ENCODE results near the gene SYNGR4.
A peak's percentile ranks its signal among the peaks of the same experiment; 100 is the strongest.

Gene SYNGR4

DNA sequence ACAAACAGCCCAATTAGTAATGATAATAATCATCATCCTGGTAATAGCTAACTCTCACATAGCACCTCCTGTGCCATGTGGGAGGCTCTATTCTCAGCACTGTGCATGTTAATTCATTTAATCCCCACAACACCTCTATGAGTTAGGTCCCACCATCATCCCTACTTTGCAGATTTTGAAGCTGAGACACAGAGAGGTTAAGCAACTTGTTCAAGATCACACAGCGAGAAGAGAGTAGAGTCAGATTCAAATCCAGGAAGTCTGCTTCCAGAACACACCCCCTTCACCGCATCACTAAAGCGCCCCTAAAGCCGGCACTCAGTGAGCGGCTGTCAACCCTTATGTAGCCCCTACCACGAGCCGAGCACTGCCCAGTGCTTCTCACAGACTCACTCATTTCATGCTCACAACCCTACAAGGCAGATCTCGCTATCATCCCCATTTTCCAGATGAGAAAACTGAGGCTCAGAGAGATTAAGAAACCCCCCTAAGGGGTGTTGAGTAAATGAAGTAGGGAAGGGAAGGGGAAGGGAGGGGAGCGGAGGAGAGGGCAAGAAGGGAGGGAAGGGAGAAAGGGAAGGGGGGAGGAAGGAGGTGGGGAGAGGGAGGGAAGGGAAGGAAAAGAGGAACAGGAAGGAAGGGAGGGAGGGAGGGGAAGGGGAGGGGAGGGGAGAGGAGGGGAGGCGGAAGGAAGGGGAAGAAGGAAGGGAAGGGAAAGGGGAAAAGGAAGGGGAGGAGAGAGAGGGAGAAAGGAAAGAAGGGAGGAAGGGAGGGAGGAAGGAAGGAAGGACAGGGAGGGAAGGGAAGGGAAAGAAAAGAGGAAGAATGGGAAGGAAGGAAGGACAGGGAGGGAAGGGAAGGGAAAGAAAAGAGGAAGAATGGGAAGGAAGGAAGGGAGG, 22.4 kb upstream of the SYNGR4 start:
- no peak for DNase-seq (ENCODE audit: low read depth, low spot score)

DNA sequence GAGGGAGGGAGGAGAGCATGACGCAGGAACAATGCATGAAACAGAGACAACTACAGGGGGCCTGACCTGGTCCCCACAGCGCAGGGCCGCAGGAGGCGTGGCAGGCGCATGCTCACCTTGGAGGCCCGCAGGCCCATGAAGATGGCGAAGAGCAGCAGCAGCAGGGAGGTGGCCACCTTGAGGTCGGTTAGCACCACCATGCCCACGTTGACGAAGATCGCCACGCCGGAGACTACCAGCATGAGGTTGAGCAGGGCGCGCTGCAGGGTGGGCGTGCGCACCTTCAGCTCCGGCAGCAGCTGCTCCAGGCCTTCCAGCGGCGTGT, 21.8 kb upstream of the SYNGR4 start:
- DNase-seq (ENCODE audit: low read depth, low spot score), result no peak

DNA sequence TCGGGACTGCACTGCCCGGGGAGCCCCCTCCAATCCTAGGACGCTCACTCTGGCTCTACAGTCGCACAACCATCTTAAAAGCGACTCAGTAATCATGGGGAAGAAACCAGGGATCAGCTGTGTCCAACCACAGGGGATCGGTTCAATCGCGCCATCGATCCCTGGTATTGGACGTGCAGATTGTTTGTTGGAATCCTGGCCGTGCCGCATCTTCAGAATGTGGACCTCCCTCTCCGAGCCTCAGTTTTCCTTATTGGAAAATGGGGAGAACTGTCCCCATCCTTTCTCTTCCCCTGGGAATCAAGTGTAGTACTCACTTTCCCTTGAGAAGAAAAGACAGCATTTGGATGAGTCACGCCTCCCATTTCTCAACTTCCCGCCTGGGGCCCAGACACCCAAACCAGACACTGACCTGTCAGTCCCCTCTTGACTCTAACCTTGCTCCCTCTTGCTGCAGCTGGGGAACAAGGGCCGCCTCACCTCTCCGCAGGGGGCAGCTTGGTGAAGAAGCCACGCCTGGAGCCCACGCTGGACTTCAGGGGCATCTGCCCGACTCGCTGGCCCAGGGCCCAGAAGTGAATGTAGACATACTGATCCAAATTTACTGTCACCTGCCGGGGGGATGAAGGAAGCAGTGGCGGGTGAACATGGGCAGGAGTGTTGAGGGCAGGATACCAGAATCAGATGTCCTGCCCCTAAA, 21.2 kb upstream of the SYNGR4 start:
- no peak for DNase-seq (ENCODE audit: low read depth, low spot score)

DNA sequence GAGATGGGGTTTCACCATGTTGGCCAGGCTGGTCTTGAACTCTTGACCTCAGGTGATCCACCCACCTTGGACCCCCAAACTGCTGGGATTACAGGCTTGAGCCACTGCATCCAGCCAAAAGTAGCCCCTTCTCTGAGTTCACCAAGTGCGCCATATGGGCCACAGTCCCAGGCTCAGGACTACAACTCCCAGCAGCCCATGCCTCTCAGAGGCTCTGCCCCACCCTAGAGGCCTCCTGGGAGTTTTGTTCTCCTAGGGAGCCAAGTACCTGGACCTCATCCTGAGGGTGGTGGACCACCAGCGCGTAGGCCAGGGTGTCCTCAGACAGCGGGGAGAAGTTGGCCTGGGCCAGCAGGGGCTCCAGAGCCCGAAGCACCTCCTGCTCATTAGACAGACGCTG, 19.3 kb upstream of the SYNGR4 start:
- DNase-seq (ENCODE audit: low read depth, low spot score), result no peak

DNA sequence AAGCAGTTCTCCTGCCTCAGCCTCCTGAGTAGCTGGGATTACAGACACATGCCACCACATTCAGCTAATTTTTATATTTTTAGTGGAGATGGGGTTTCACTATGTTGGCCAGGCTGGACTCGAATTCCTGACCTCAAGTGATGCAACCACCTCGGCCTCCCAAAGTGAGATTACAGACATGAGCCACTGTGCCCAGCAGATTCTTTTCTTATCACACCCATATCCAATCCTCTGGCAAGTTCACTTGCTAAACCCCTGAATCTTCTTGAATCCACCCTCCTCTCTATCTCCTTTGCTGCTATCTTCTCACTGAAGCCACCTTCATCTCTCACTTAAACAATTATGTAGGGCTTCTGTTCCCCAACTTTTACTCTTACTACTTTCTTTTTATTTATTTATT, 18.0 kb upstream of the SYNGR4 start:
- no peak for DNase-seq (ENCODE audit: low read depth, low spot score)

DNA sequence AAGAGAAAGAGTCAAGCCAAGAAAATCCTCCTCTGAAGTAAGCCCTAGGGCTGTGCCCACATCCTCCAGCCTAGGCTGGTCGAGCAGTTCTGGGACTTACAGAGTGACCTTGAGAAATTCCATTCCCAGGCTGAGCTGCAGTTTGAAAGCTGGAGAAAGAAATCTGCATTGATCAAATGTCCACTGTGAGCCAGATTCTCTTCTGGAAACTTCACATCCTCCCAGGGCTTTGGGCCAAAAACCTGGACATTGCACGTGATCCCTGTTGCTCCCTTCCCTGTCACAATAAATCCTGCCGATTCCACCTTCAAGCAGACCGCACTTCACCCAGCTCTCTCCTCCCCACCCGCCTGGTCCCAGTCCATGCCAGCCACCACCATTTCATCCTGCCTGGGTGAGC, 16.1 kb upstream of the SYNGR4 start:
- no peak for DNase-seq (ENCODE audit: low read depth, low spot score)

DNA sequence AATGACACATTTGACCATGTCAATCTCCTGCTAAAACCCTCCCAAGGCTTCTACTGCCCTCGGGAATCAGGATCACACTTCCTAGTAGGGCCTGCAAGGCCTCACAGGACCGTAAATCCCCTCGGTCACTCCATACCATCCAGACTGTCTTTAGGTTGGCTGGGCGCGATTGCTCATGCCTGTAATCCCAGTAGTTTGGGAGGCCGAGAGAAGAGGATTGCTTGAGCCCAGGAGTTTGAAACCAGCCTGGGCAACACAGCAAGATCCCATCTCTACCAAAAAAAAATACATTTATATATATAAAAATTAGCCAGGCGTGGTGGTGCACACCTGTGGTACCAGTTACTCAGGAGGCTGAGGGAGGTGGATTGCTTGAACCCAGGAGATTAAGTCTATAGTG, 15.4 kb upstream of the SYNGR4 start:
- no peak for DNase-seq (ENCODE audit: low read depth, low spot score)

DNA sequence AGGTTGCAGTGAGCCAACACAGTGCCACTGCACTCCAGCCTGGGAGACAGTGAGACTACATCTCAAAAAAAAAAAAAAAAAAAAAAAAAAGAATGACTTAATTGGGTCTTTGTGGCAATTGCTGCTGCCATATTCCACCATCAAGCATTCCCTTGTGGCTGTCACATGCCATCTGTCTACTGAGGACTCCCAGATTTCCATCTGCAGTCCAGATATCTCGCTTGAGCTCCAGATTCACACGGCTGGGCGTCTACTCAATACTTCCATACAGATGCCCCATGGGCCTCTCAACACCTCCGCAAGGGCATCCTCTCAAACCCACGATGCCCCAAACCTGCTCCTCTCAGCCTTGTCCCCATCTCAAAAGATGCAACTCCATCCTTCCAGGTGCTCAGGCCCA, 13.3 kb upstream of the SYNGR4 start:
- DNase-seq (ENCODE audit: low read depth, low spot score), result no peak

DNA sequence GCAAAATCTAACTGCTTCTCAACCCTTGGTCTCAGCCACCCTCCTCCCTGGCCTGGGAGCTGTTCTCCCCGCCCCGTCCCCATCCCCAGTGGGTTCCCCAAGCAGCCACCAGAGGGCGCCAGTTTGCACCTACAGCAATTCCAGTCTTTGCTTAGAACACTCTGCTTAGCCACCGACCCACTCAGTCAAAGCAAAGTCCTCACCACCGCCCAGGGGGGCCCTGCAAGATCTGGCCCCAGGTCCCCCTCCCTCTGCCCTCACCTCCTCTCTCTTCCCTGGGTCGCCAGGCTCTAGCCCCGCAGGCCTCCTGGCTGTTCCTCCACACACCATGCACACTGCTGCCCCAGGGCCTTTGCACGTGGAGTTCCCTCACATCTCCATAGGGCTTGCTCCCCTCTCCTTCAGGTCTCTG, 12.8 kb upstream of the SYNGR4 start:
- DNase-seq (ENCODE audit: low read depth, low spot score), result peak; percentile 71

DNA sequence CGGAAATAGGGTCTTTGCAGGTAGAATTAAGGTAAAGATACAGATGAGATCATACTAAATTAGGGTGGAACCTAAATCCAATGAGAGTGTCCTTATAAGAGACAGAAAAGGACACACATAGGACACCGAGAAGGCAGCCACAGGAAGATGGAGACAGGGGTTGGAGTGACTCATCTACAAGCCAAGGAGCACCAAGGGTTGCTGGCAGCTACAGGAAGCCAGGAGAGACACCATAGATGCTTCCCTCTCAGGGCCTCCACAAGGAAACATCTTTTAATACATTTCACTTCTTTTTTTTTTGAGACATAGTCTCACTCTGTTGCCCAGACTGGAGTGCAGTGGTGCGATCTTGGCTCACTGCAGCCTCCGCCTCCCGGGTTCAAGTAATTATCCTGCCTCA, 10.5 kb upstream of the SYNGR4 start:
- DNase-seq (ENCODE audit: low read depth, low spot score), result no peak

DNA sequence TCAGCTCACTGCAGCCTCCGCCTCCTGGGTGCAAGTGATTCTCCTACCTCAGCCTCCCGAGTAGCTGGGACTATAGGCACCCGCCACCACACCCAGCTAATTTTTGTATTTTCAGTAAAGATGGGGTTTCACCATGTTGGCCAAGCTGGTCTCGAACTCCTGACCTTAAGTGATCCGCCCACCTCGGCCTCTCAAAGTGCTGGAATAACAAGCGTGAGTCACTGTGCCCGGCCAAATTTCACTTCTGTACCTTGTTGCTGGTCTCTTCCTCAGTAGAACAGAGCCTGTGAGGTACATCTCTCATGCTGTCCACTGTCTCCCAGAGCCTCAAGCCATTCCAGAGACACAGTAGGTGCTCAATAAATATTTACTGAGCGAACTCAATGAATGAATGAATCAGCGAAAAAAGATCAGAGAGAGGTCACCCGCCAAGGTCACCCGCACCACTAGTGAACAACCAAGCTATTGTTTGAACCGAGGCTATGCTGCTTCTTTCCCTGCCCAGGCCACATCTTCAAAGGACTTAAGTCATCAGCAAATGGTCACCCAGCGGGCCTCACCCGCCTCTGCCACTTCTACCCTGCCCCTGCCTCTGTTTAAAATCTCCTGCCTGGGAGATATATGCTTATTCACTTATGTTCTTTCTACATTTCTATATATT, 9.7 kb upstream of the SYNGR4 start:
- peak; percentile 35 for DNase-seq (ENCODE audit: low read depth, low spot score)

DNA sequence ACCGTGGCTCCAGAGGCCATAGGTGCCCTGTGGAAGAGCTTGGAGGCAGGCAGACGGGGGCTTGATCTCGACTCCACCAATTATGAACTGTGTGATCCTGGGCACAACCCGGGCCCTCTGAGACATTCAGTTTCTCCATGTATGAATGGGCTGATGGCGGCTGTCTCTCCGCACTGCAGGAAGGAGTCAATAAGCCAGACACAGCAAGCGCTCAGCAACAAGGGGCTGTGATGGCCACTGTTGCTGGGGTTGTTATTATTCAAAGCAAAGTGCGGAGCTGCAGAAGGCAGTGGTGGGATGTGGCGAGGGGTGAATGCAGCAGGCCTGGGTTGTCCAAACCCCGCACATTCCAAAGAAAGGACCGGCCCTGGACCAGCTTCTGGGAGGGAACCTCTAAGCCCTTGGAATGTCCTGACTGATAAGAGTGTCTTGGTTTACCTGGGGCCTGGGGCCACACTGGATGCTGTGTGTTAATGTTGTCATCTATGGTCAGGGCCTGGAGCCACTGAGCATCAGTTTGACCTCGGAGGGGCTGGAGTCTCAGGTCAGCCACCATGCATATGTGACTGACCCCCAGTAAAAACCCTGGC, 8.7 kb upstream of the SYNGR4 start:
- no peak for DNase-seq (ENCODE audit: low read depth, low spot score)

DNA sequence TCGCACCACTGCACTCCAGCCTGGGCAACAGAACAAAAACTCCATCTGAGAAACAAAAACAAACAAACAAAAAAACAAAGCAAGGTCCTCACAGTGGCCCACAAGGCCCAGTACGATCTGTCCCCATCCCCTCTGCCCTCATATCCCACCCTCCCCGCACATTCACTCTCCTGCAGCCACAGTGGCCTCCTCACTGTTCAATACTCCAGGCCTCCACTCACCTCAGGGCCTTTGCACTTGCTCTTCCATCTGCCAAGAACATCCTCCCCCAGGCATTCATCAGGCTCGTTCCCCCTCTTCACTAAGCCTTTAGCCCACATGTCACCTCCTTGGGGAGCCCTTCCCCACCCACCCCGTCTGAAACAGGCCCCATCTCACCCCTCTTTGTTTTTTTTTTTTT, 5.0 kb upstream of the SYNGR4 start:
- DNase-seq (ENCODE audit: low read depth, low spot score), result no peak

DNA sequence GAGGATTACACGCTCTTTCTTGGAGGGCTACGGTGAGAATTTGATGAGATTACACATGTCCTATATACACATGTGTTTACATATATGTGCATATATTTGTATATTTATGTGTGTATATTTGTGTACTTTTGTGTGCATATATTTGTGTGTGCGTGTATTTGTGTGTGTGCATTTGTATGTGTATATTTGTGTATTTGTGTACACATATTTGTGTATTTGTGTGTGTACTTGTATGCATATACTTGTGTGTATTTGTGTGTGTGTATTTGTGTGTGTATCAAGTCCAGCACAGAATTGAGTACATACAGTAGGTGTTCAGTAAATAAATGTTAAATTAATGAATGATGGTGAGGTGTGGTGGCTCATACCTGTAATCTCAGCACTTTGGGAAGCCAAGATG, 2.3 kb upstream of the SYNGR4 start:
- no peak for DNase-seq (ENCODE audit: low read depth, low spot score)

DNA sequence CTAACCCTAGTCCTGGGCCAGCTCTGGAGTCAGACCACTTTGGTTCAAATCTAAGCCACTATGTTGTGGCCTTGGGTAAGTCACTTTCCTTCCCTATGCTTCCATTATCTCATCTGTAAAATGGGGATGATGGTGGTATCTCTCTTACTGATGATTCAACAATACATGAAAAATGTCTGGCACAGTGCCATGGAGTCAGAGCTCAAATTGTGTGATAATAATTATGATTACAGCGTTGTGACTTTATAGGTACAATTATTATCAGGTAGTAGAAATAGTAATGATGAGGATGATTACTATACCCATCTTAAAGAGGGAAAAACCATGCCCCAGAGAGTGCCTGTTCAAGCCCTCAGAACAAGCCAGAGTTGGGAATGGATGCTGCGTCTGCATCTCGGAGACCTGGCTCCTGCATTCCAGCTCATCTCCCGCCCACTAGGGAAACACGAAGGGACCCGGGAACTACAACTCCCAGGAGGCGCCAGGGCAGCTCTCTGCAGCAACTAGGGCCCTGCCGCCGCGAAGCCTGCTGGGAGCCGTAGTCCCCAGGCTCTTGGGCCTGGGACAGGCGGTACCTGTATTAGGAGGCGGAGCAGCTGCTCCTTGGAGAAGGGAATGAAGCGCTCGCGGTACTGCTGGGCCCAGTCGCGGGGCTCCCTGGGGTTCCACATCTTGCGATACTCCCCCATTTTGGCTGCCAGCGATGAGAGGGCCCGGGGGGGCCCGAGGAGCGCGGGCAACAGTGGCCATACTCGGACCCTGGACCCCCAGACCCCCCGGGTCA, 1.3 kb upstream of the SYNGR4 start:
- peak; percentile 98 for DNase-seq (ENCODE audit: low read depth, low spot score)

DNA sequence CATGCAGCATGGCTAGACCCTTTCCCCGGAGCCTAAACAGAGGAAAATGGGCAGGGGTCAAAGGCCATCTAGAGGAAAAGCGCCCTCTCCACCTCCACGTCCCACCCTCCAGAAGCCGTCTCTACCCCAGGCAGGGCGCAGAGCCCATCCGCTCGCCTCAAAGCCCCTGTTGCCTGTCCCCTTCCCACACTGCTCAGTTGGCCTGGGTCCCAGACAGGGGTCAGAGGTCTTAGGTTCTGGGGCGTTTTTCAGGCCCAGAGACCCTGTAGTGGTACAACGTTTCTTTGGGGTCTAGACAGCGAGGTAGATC, 712 bp upstream of the SYNGR4 start:
- DNase-seq (ENCODE audit: low read depth, low spot score), result no peak

DNA sequence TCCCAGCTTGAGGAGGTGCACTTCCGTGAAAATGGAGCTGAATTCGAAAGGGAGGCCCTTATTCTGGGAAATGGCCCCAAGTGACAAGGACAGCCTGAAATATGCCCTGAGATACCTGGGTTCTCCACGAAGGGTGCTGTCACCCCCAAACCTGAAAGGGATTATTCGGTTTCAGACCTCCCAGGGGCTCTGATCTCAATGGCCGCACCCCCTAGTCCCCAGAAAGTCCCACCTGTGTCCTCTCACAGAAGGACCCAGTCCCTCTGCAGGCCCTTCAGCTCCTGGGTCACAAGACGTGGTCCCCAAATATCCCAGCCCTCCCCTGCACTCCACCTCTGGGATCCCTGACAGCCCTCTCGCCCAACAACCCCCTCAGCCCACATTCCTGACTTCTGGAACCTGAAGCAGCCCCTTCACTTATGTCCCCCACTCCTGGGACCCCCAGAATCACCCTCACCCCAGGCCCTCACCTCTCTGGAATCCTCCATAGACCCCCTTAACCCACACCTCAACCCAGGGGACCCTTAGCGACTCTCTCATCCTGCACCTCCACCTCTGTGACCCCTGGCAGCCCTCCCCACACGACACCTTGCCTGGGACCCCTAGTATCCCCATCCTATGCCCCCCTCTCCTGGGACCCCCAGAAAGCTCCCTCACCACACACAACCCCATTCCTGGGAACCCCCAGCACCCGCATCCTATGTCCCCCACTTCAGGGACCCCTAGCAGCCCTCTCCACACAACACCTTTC, 606 bp downstream of the SYNGR4 start:
- DNase-seq (ENCODE audit: low read depth, low spot score), result no peak

DNA sequence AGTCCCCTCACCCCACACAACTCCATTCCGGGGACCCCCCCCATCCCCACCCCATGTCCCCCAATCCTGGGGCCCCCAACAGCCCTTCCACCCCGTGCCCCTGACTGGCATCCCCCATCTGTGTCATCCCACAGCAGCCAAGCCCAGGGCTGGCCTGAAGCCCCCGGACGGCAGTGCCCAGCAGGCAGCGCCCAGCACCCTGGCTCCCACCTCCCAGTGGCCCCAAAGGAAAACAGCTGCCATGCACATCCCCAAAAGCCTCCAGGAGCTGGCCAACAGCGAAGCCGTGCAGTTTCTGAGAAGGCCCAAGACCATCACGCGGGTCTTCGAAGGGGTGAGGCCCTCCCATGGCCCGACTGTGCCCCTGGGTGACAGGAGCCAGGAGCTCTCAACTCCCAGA, 1.4 kb downstream of the SYNGR4 start:
- DNase-seq (ENCODE audit: low read depth, low spot score), result no peak

DNA sequence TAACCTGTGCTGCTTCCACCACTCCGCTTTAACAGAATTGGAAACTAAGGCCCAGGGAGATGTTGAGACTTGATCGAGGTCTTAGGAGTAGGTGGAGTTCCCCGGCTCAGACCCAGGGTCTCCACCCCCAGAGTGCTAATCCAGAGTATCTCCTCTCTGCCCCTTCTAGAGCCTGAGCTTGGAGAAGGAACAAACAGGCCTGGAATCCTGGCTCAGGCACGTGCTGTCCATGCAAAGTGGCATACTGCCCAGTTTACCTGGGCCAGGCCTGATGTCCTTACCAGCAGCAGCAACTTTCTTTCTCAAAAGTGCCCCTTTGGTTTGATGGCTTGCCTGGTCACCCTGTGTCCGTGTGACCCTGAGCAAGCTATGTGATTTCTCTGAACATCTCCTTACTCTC, 3.7 kb downstream of the SYNGR4 start:
- no peak for DNase-seq (ENCODE audit: low read depth, low spot score)

DNA sequence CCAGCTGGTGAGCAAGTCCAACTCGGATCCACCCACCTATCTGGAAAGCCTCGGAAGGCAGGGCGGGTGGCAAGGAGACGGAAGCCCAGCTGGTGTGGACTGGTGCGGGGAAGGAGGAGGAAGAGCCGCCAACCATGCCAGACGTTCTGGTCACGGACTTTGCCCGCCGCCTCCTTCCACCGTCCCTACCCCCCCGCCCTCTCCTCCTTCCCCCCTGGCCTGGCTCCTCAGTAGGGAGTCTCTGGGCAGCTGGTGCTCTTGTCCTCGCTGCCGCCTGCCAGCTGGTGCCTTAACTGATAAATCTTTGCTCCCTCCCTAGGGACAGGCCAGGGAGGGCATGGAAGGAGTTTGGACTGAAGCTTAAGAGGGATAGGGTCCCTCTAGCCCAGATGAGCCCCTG, 4.8 kb downstream of the SYNGR4 start:
- no peak for DNase-seq (ENCODE audit: low read depth, low spot score)

DNA sequence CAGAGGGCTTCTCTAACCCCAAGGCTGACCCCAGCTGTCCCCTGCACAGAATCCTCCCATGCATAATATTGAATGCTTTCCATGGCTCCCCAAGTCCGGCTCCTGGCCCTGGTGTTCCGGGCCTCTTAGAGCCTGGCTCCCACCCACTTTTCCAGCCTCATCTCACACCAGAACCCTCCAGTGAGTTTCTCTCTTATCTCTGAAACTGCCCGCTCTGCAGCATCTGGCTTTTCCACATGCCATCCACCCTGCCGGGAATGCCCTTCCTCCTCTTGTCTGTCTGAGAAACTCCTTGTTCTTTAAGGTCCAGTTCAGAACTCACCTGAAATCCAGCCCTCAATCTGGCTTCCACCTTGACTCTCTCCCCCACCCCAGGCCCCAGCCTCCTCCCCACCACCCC, 6.8 kb downstream of the SYNGR4 start:
- DNase-seq (ENCODE audit: low read depth, low spot score), result no peak

Data from astrocyte of the hippocampus (primary cell).